ENCODE data around the gene CCDC8.

- TF ChIP-seq SUZ12 (IDR thresholded peaks at IDR 0.05; ENCODE audit: extremely low read depth, insufficient read depth, insufficient read length) (no peak), ZNF274 (IDR thresholded peaks at IDR 0.05; ENCODE audit: low read depth, low read length) (no peak)
These were observed 21.8 kb downstream of the CCDC8 start for GRCh38 chr19:46391296-46392251.
